ENCODE data around the gene TRIM60. TPM values are rescaled to one million over a fixed set of nuclear protein-coding genes. Genes with fewer than 3 reads are reported as not detected.

TRIM60 gene
- total RNA-seq, 5 donors from 2014 or later (not counting 1 experiment from before 2014, with no cell fraction given): not detected

GRCh38 chr4:165027762-165028402 is 3.9 kb upstream of the TRIM60 start:
- H3K27me3 ChIP-seq (replicated peaks in 1 of 2; ENCODE audit: control insufficient read depth in 2 of 2, extremely low read depth in 1 of 2, insufficient read depth in 2 of 2, low read length in 1 of 2): peaks cover 0 to 8% of the 10 kb centered on the region in 2 experiments
- no peak overlapping the region for H3K4me3 ChIP-seq (ENCODE audit: control insufficient read depth in 1 of 2, extremely low read depth in 1 of 2, low read length in 1 of 2)
- H3K27ac ChIP-seq (ENCODE audit: low read length): no peak overlapping the region
- POLR2A ChIA-PET: no interaction called here
- Mint-ChIP-seq H3K9me3 (no peaks in the 10 kb centered on the region), H3K4me1 (no peaks in the 10 kb centered on the region), H3K27ac (no peak overlapping the region), H3K36me3 (no peaks in the 10 kb centered on the region), H3K4me3 (no peak overlapping the region), H3K27me3 (peaks cover 4 to 7% of the 10 kb centered on the region in 2 donors)
- WGBS (ENCODE audit: insufficient coverage): 83% methylated on average over 1 of the region's 7 CpGs
- DNase-seq (no peak), ATAC-seq (replicated peaks in 1 of 4) (no peak)
- CTCF ChIA-PET: interaction anchor here in 1 of 2 donors (0.5 kb wide), 1 partner anchor 395 kb away, joined by 4 read pairs; no protein-coding TSS in a partner anchor
- H3K9me3 ChIP-seq: no peaks in the 10 kb centered on the region
- no peaks in the 10 kb centered on the region for H3K4me1 ChIP-seq (ENCODE audit: control insufficient read depth in 1 of 2, extremely low read depth in 1 of 2, insufficient read depth in 2 of 2, low read length in 2 of 2)
- no peaks in the 10 kb centered on the region for H3K36me3 ChIP-seq (ENCODE audit: control insufficient read depth in 2 of 2, extremely low read depth in 1 of 2, insufficient read depth in 1 of 2, low read length in 1 of 2)

GRCh38 chr4:165048170-165048569 is 16.4 kb downstream of the TRIM60 start:
- Histone ChIP-seq H3K27me3 (replicated peaks in 1 of 2; ENCODE audit: control insufficient read depth in 2 of 2, extremely low read depth in 1 of 2, insufficient read depth in 2 of 2, low read length in 1 of 2) (peaks cover 0 to 5% of the 10 kb centered on the region in 2 experiments), H3K4me1 (ENCODE audit: control insufficient read depth in 1 of 2, extremely low read depth in 1 of 2, insufficient read depth in 2 of 2, low read length in 2 of 2) (no peaks in the 10 kb centered on the region), H3K27ac (ENCODE audit: low read length) (no peak overlapping the region), H3K36me3 (ENCODE audit: control insufficient read depth in 2 of 2, extremely low read depth in 1 of 2, insufficient read depth in 1 of 2, low read length in 1 of 2) (no peaks in the 10 kb centered on the region), H3K9me3 (no peaks in the 10 kb centered on the region), H3K4me3 (ENCODE audit: control insufficient read depth in 1 of 2, extremely low read depth in 1 of 2, low read length in 1 of 2) (no peak overlapping the region)
- Mint-ChIP-seq H3K27me3 (peaks cover 0 to 7% of the 10 kb centered on the region in 2 donors), H3K36me3 (no peaks in the 10 kb centered on the region), H3K9me3 (no peaks in the 10 kb centered on the region), H3K27ac (no peak overlapping the region), H3K4me3 (no peak overlapping the region), H3K4me1 (no peaks in the 10 kb centered on the region)
- ATAC-seq (replicated peaks in 1 of 4) (no peak), DNase-seq (no peak)
- 57% methylated on average over 2 of the region's 5 CpGs for WGBS (ENCODE audit: insufficient coverage)
- POLR2A ChIA-PET: no interaction called here
- CTCF ChIA-PET: no interaction called here

- H3K4me1 ChIP-seq (ENCODE audit: control insufficient read depth in 1 of 2, extremely low read depth in 1 of 2, insufficient read depth in 2 of 2, low read length in 2 of 2): no peaks in the 10 kb centered on the region
- 95% methylated on average over 3 of the region's 3 CpGs for WGBS (ENCODE audit: insufficient coverage)
- Mint-ChIP-seq H3K9me3 (no peaks in the 10 kb centered on the region), H3K27me3 (peaks cover 0 to 4% of the 10 kb centered on the region in 2 donors), H3K4me1 (no peaks in the 10 kb centered on the region), H3K4me3 (no peak overlapping the region), H3K27ac (no peak overlapping the region), H3K36me3 (no peaks in the 10 kb centered on the region)
- ChIA-PET POLR2A (no interaction called here), CTCF (no interaction called here)
- no peak overlapping the region for H3K27ac ChIP-seq (ENCODE audit: low read length)
- ATAC-seq (replicated peaks in 1 of 4): no peak
- no peaks in the 10 kb centered on the region for H3K36me3 ChIP-seq (ENCODE audit: control insufficient read depth in 2 of 2, extremely low read depth in 1 of 2, insufficient read depth in 1 of 2, low read length in 1 of 2)
- no peaks in the 10 kb centered on the region for H3K9me3 ChIP-seq
- no peak for DNase-seq
- H3K27me3 ChIP-seq (replicated peaks in 1 of 2; ENCODE audit: control insufficient read depth in 2 of 2, extremely low read depth in 1 of 2, insufficient read depth in 2 of 2, low read length in 1 of 2): peaks cover 0 to 3% of the 10 kb centered on the region in 2 experiments
- no peak overlapping the region for H3K4me3 ChIP-seq (ENCODE audit: control insufficient read depth in 1 of 2, extremely low read depth in 1 of 2, low read length in 1 of 2)
Measured at GRCh38 chr4:165052627-165053026, 20.8 kb downstream of the TRIM60 start.

GRCh38 chr4:165053645-165054044 is 21.8 kb downstream of the TRIM60 start, which contains the start of gene TRIM75:
Gene TRIM75 (plus strand): TSS chr4:165053866. CDS start chr4:165059148, 5,282 bp downstream.
- Histone ChIP-seq H3K4me3 (ENCODE audit: control insufficient read depth in 1 of 2, extremely low read depth in 1 of 2, low read length in 1 of 2) (no peak within 1 kb of the TSS), H3K9me3 (no peaks in the 10 kb centered on the region), H3K27ac (ENCODE audit: low read length) (no peak within 1 kb of the TSS), H3K36me3 (ENCODE audit: control insufficient read depth in 2 of 2, extremely low read depth in 1 of 2, insufficient read depth in 1 of 2, low read length in 1 of 2) (no peaks in the 10 kb centered on the region), H3K4me1 (ENCODE audit: control insufficient read depth in 1 of 2, extremely low read depth in 1 of 2, insufficient read depth in 2 of 2, low read length in 2 of 2) (no peaks in the 10 kb centered on the region), H3K27me3 (replicated peaks in 1 of 2; ENCODE audit: control insufficient read depth in 2 of 2, extremely low read depth in 1 of 2, insufficient read depth in 2 of 2, low read length in 1 of 2) (peaks cover 0 to 3% of the 10 kb centered on the region in 2 experiments)
- WGBS (ENCODE audit: insufficient coverage): 100% methylated on average over 3 of the region's 6 CpGs
- POLR2A ChIA-PET: no interaction called here
- H3K4me3 Mint-ChIP-seq: no peak within 1 kb of the TSS
- H3K36me3 Mint-ChIP-seq: no peaks in the 10 kb centered on the region
- H3K27ac Mint-ChIP-seq: no peak within 1 kb of the TSS
- H3K9me3 Mint-ChIP-seq: no peaks in the 10 kb centered on the region
- CTCF ChIA-PET: no interaction called here
- H3K4me1 Mint-ChIP-seq: no peaks in the 10 kb centered on the region
- DNase-seq (no peak), ATAC-seq (replicated peaks in 1 of 4) (no peak)
- peaks cover 0 to 4% of the 10 kb centered on the region in 2 donors for H3K27me3 Mint-ChIP-seq

- Histone ChIP-seq H3K36me3 (ENCODE audit: control insufficient read depth in 2 of 2, extremely low read depth in 1 of 2, insufficient read depth in 1 of 2, low read length in 1 of 2) (no peaks in the 10 kb centered on the region), H3K27ac (ENCODE audit: low read length) (no peak overlapping the region), H3K4me3 (ENCODE audit: control insufficient read depth in 1 of 2, extremely low read depth in 1 of 2, low read length in 1 of 2) (no peak overlapping the region), H3K4me1 (ENCODE audit: control insufficient read depth in 1 of 2, extremely low read depth in 1 of 2, insufficient read depth in 2 of 2, low read length in 2 of 2) (no peaks in the 10 kb centered on the region), H3K27me3 (replicated peaks in 1 of 2; ENCODE audit: control insufficient read depth in 2 of 2, extremely low read depth in 1 of 2, insufficient read depth in 2 of 2, low read length in 1 of 2) (peaks cover 0 to 3% of the 10 kb centered on the region in 2 experiments), H3K9me3 (no peaks in the 10 kb centered on the region)
- Mint-ChIP-seq H3K27ac (no peak overlapping the region), H3K36me3 (no peaks in the 10 kb centered on the region), H3K4me1 (no peaks in the 10 kb centered on the region), H3K27me3 (peaks cover 0 to 4% of the 10 kb centered on the region in 2 donors), H3K9me3 (no peaks in the 10 kb centered on the region), H3K4me3 (no peak overlapping the region)
- ATAC-seq (replicated peaks in 1 of 4): no peak
- ChIA-PET CTCF (interaction anchor here in 1 of 2 donors (0.7 kb wide), 1 partner anchor 215 kb away, joined by 3 read pairs; no protein-coding TSS in a partner anchor), POLR2A (no interaction called here)
- 82% methylated on average over 8 of the region's 9 CpGs for WGBS (ENCODE audit: insufficient coverage)
- DNase-seq: no peak
Measured at GRCh38 chr4:165055601-165056000, 23.8 kb downstream of the TRIM60 start.

- no peak for ATAC-seq (replicated peaks in 1 of 4)
- H3K27ac Mint-ChIP-seq: no peak overlapping the region
- WGBS (ENCODE audit: insufficient coverage): 75% methylated on average over 2 of the region's 2 CpGs
- no peaks in the 10 kb centered on the region for H3K9me3 Mint-ChIP-seq
- H3K4me3 Mint-ChIP-seq: no peak overlapping the region
- no peaks in the 10 kb centered on the region for H3K4me1 Mint-ChIP-seq
- no peaks in the 10 kb centered on the region for H3K27me3 Mint-ChIP-seq
- no peak overlapping the region for H3K27ac ChIP-seq (ENCODE audit: low read length)
- H3K4me1 ChIP-seq (ENCODE audit: control insufficient read depth in 1 of 2, extremely low read depth in 1 of 2, insufficient read depth in 2 of 2, low read length in 2 of 2): no peaks in the 10 kb centered on the region
- H3K36me3 ChIP-seq (ENCODE audit: control insufficient read depth in 2 of 2, extremely low read depth in 1 of 2, insufficient read depth in 1 of 2, low read length in 1 of 2): no peaks in the 10 kb centered on the region
- CTCF ChIA-PET: interaction anchor here in 1 of 2 donors (0.6 kb wide), 1 partner anchor 19 kb away, joined by 5 read pairs; no protein-coding TSS in a partner anchor
- DNase-seq: no peak
- POLR2A ChIA-PET: interaction anchor here in 1 of 2 donors (0.5 kb wide), 1 partner anchor 95 kb away, joined by 4 read pairs; no protein-coding TSS in a partner anchor
- no peaks in the 10 kb centered on the region for H3K9me3 ChIP-seq
- peaks cover 0 to 3% of the 10 kb centered on the region in 2 experiments for H3K27me3 ChIP-seq (replicated peaks in 1 of 2; ENCODE audit: control insufficient read depth in 2 of 2, extremely low read depth in 1 of 2, insufficient read depth in 2 of 2, low read length in 1 of 2)
- no peak overlapping the region for H3K4me3 ChIP-seq (ENCODE audit: control insufficient read depth in 1 of 2, extremely low read depth in 1 of 2, low read length in 1 of 2)
- H3K36me3 Mint-ChIP-seq: no peaks in the 10 kb centered on the region
Measured at GRCh38 chr4:165058666-165059065, 26.9 kb downstream of the TRIM60 start.

Measured in T-cell (primary cell).